ENCODE measurements around the gene POLR2M.

Gene POLR2M

DNA sequence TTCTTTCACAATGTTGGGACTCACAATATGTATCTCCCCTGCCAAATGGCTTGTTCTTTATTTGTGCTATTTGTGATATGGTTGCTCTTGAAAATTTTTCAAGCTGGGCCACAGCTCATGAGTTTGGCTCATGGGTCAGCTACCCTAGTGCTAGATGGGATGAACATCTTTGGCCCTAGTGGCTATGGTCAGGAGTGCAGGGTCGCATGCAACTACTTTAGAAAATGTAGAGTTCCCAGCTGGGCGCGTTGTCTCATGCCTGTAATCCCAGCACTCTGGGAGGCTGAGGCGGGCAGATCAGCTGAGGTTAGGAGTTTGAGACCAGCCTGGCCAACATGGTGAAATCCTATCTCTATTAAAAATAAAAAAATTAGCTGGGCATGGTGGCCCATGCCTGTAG lies 55.8 kb downstream of the POLR2M start:
- TF ChIP-seq, protein P1, sequence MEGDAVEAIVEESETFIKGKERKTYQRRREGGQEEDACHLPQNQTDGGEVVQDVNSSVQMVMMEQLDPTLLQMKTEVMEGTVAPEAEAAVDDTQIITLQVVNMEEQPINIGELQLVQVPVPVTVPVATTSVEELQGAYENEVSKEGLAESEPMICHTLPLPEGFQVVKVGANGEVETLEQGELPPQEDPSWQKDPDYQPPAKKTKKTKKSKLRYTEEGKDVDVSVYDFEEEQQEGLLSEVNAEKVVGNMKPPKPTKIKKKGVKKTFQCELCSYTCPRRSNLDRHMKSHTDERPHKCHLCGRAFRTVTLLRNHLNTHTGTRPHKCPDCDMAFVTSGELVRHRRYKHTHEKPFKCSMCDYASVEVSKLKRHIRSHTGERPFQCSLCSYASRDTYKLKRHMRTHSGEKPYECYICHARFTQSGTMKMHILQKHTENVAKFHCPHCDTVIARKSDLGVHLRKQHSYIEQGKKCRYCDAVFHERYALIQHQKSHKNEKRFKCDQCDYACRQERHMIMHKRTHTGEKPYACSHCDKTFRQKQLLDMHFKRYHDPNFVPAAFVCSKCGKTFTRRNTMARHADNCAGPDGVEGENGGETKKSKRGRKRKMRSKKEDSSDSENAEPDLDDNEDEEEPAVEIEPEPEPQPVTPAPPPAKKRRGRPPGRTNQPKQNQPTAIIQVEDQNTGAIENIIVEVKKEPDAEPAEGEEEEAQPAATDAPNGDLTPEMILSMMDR (IDR thresholded peaks at IDR 0.05; ENCODE audit: unreplicated experiment in 3 of 3) = peak in 1 of 3 experiments; percentile 10
- Mint-ChIP-seq H3K4me3 (no peak overlapping the region), H3K9me3 (no peaks in the 10 kb centered on the region), H3K27ac (no peak overlapping the region), H3K27me3 (ENCODE audit: low read depth) (no peaks in the 10 kb centered on the region), H3K4me1 (no peaks in the 10 kb centered on the region), H3K36me3 (ENCODE audit: low read depth) (no peaks in the 10 kb centered on the region)

DNA sequence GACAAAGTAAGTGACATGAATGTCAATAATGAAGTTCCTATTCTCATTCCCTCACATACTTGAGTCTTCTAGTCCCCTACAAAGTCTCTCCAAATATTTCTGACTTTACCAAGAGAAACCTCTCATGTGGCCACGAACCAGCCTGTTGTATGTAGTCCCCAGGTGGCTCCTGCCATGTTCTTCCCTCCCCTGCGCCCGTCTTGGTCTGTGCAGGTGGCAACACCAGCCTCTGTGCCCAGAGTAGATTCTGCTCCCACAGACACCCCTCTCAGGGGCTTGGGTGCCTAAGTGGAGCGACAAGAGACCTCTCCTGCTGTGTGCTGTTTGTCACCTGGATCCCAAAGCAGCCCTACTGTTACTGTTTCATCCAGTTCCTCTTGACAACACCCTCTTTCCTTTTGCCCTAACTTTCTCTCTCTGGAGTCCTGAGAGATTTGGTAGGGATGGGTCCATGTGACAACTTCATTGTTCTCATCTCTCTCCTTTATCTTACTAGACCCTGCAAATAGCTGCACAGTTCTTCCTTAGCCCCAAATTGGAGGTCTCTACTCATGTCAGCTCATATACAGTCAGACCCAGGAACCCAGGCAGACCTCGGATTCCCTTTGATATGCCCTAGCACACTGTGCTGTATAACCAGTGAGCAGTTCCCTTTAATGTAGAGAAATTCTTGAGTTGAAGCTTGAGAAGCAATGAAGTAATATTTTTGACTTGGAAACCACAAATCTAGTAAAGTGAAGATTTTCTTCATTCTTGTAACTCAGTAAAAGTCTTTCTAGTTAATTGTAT lies 56.9 kb downstream of the POLR2M start:
- H3K4me1 Mint-ChIP-seq = no peaks in the 10 kb centered on the region
- H3K27ac Mint-ChIP-seq = no peak overlapping the region
- no peaks in the 10 kb centered on the region for H3K36me3 Mint-ChIP-seq (ENCODE audit: low read depth)
- H3K9me3 Mint-ChIP-seq = no peaks in the 10 kb centered on the region
- no peaks in the 10 kb centered on the region for H3K27me3 Mint-ChIP-seq (ENCODE audit: low read depth)
- TF ChIP-seq, protein P1 (IDR thresholded peaks at IDR 0.05; ENCODE audit: unreplicated experiment in 3 of 3) = no peak
- H3K4me3 Mint-ChIP-seq = no peak overlapping the region
